T-helper 17 cell (primary cell): ENCODE results near the gene FHOD3. TPM values are rescaled to one million over a fixed set of nuclear protein-coding genes. Genes with fewer than 3 reads are reported as not detected.
"Not testable (repeated sequence)": the region's sequence is repeated elsewhere in the genome, so short reads cannot be mapped to it uniquely, and the experiment has no call there.

Source experiments
- ATAC-seq: fragments of 150-1000 bp; cut with Tn5 transposase; 2 replicates; pipeline ENCODE4 v1.10.0; 2021; ENCODE audit warnings: mild to moderate bottlenecking, moderate library complexity
- DNase-seq, 3 donors: peaks; one replicate each; pipeline versions ENCODE4 v3.0.0 to v3.0.0-alpha.2; 2020 to 2021
- H3K9me3 ChIP-seq: one replicate; pipeline ENCODE4 v1.7.0; 2013; ENCODE audit warnings: low read length, mild to moderate bottlenecking; ENCODE audit not compliant: control insufficient read depth, poor library complexity, severe bottlenecking
- H3K27ac Mint-ChIP-seq: one replicate; pipeline ENCODE4 v1.8.0; 2022; ENCODE audit warnings: mild to moderate bottlenecking, moderate library complexity, mixed read lengths
- H3K27me3 Mint-ChIP-seq: one replicate; pipeline ENCODE4 v1.8.0; 2022; ENCODE audit warnings: mixed read lengths
- H3K36me3 Mint-ChIP-seq: one replicate; pipeline ENCODE4 v1.8.0; 2022; ENCODE audit warnings: low read depth, mixed read lengths
- H3K4me1 Mint-ChIP-seq: one replicate; pipeline ENCODE4 v1.8.0; 2022; ENCODE audit warnings: mild to moderate bottlenecking, mixed read lengths
- H3K4me3 Mint-ChIP-seq: one replicate; pipeline ENCODE4 v1.8.0; 2022; ENCODE audit warnings: mild to moderate bottlenecking, moderate library complexity, mixed read lengths
- total RNA-seq, 4 donors: library from RNA in 2 of 4; stranded (reverse) in 2 of 4; gene quantifications; one replicate each; pipeline ENCODE4 v1.2.3 and lab custom pipeline; 2022 to 2026

Gene FHOD3
- total RNA-seq, 2 donors from 2014 or later, result not detected

- Mint-ChIP-seq H3K27ac (no peak overlapping the region), H3K4me1 (peaks cover 2% of the 10 kb centered on the region), H3K36me3 (no peaks in the 10 kb centered on the region), H3K4me3 (no peak overlapping the region), H3K27me3 (peaks cover 22% of the 10 kb centered on the region)
- no peaks in the 10 kb centered on the region for H3K9me3 ChIP-seq
- no peak for ATAC-seq
- DNase-seq, result no peak
These were observed 158.4 kb downstream of the FHOD3 start for GRCh38 chr18:36455931-36456330.

GRCh38 chr18:36456622-36457021 is 159.1 kb downstream of the FHOD3 start:
- Mint-ChIP-seq H3K27me3 (peaks cover 22% of the 10 kb centered on the region), H3K27ac (no peak overlapping the region), H3K4me3 (no peak overlapping the region), H3K4me1 (peaks cover 2% of the 10 kb centered on the region), H3K36me3 (no peaks in the 10 kb centered on the region)
- ATAC-seq (no peak), DNase-seq (no peak)
- H3K9me3 ChIP-seq, result no peaks in the 10 kb centered on the region

GRCh38 chr18:36457683-36458082 is 160.2 kb downstream of the FHOD3 start:
- no peak for DNase-seq
- Mint-ChIP-seq H3K27me3 (peaks cover 15% of the 10 kb centered on the region), H3K36me3 (no peaks in the 10 kb centered on the region), H3K4me3 (no peak overlapping the region), H3K4me1 (peaks cover 2% of the 10 kb centered on the region), H3K27ac (no peak overlapping the region)
- no peak for ATAC-seq
- H3K9me3 ChIP-seq, result no peaks in the 10 kb centered on the region

- H3K9me3 ChIP-seq, result no peaks in the 10 kb centered on the region
- no peak overlapping the region for H3K27ac Mint-ChIP-seq
- DNase-seq (no peak), ATAC-seq (no peak)
- no peaks in the 10 kb centered on the region for H3K36me3 Mint-ChIP-seq
- H3K4me1 Mint-ChIP-seq, result peaks cover 2% of the 10 kb centered on the region
- peaks cover 15% of the 10 kb centered on the region for H3K27me3 Mint-ChIP-seq
- no peak overlapping the region for H3K4me3 Mint-ChIP-seq
These were observed 160.8 kb downstream of the FHOD3 start for GRCh38 chr18:36458306-36458705.

- no peak for DNase-seq
- H3K36me3 Mint-ChIP-seq, result no peaks in the 10 kb centered on the region
- ATAC-seq, result no peak
- H3K9me3 ChIP-seq, result no peaks in the 10 kb centered on the region
- no peak overlapping the region for H3K27ac Mint-ChIP-seq
- peaks cover 15% of the 10 kb centered on the region for H3K27me3 Mint-ChIP-seq
- H3K4me3 Mint-ChIP-seq, result no peak overlapping the region
- peaks cover 2% of the 10 kb centered on the region for H3K4me1 Mint-ChIP-seq
These were observed 161.7 kb downstream of the FHOD3 start for GRCh38 chr18:36459203-36459602.

- H3K36me3 Mint-ChIP-seq, result no peaks in the 10 kb centered on the region
- H3K4me1 Mint-ChIP-seq, result peaks cover 2% of the 10 kb centered on the region
- no peak overlapping the region for H3K4me3 Mint-ChIP-seq
- H3K27ac Mint-ChIP-seq, result no peak overlapping the region
- ATAC-seq (no peak), DNase-seq (no peak)
- H3K27me3 Mint-ChIP-seq, result peaks cover 11% of the 10 kb centered on the region
- H3K9me3 ChIP-seq, result no peaks in the 10 kb centered on the region
These were observed 162.3 kb downstream of the FHOD3 start for GRCh38 chr18:36459786-36460185.

GRCh38 chr18:36460324-36460850 is 162.9 kb downstream of the FHOD3 start:
- DNase-seq (no peak), ATAC-seq (no peak)
- H3K27me3 Mint-ChIP-seq, result peaks cover 7% of the 10 kb centered on the region
- H3K4me3 Mint-ChIP-seq, result no peak overlapping the region
- H3K9me3 ChIP-seq, result no peaks in the 10 kb centered on the region
- no peak overlapping the region for H3K27ac Mint-ChIP-seq
- peaks cover 2% of the 10 kb centered on the region for H3K4me1 Mint-ChIP-seq
- H3K36me3 Mint-ChIP-seq, result no peaks in the 10 kb centered on the region

- ATAC-seq (no peak), DNase-seq (no peak)
- Mint-ChIP-seq H3K27ac (no peak overlapping the region), H3K4me3 (no peak overlapping the region), H3K36me3 (no peaks in the 10 kb centered on the region), H3K27me3 (peaks cover 7% of the 10 kb centered on the region), H3K4me1 (peaks cover 2% of the 10 kb centered on the region)
- no peaks in the 10 kb centered on the region for H3K9me3 ChIP-seq
These were observed 163.3 kb downstream of the FHOD3 start for GRCh38 chr18:36460854-36461253.

GRCh38 chr18:36461551-36461987 is 164.1 kb downstream of the FHOD3 start:
- H3K27ac Mint-ChIP-seq, result no peak overlapping the region
- DNase-seq (no peak), ATAC-seq (no peak)
- H3K27me3 Mint-ChIP-seq, result peaks cover 7% of the 10 kb centered on the region
- no peak overlapping the region for H3K4me3 Mint-ChIP-seq
- H3K9me3 ChIP-seq, result no peaks in the 10 kb centered on the region
- no peaks in the 10 kb centered on the region for H3K36me3 Mint-ChIP-seq
- peaks cover 2% of the 10 kb centered on the region for H3K4me1 Mint-ChIP-seq

GRCh38 chr18:36463516-36463915 is 166.0 kb downstream of the FHOD3 start:
- ATAC-seq, DNase-seq, H3K27me3 Mint-ChIP-seq, H3K27ac Mint-ChIP-seq, H3K4me1 Mint-ChIP-seq, H3K36me3 Mint-ChIP-seq, H3K9me3 ChIP-seq: not testable (repeated sequence)
- peak overlapping the region; percentile 71 for H3K4me3 Mint-ChIP-seq

GRCh38 chr18:36464126-36464651 is 166.7 kb downstream of the FHOD3 start:
- no peaks in the 10 kb centered on the region for H3K36me3 Mint-ChIP-seq
- no peak for DNase-seq

GRCh38 chr18:36465276-36465675 is 167.8 kb downstream of the FHOD3 start:
- Mint-ChIP-seq H3K4me1 (peaks cover 3% of the 10 kb centered on the region), H3K27me3 (peaks cover 11% of the 10 kb centered on the region), H3K36me3 (no peaks in the 10 kb centered on the region), H3K4me3 (no peak overlapping the region), H3K27ac (no peak overlapping the region)
- DNase-seq (no peak), ATAC-seq (no peak)
- H3K9me3 ChIP-seq, result no peaks in the 10 kb centered on the region

More at GRCh38 chr18:36464126-36464651, 166.7 kb downstream of the FHOD3 start:
- ATAC-seq, result no peak
- H3K9me3 ChIP-seq, result no peaks in the 10 kb centered on the region
- Mint-ChIP-seq H3K4me3 (no peak overlapping the region), H3K27me3 (peaks cover 11% of the 10 kb centered on the region), H3K4me1 (peaks cover 3% of the 10 kb centered on the region), H3K27ac (no peak overlapping the region)

- H3K9me3 ChIP-seq, result no peaks in the 10 kb centered on the region
- peaks cover 11% of the 10 kb centered on the region for H3K27me3 Mint-ChIP-seq
- H3K4me1 Mint-ChIP-seq, result peaks cover 3% of the 10 kb centered on the region
- H3K4me3 Mint-ChIP-seq, result no peak overlapping the region
- DNase-seq, result no peak
- H3K36me3 Mint-ChIP-seq, result no peaks in the 10 kb centered on the region
- no peak overlapping the region for H3K27ac Mint-ChIP-seq
- no peak for ATAC-seq
These were observed 168.5 kb downstream of the FHOD3 start for GRCh38 chr18:36465970-36466369.

- H3K4me1 Mint-ChIP-seq, result peaks cover 3% of the 10 kb centered on the region
- no peak for ATAC-seq
These were observed 170.1 kb downstream of the FHOD3 start for GRCh38 chr18:36467614-36468013.

More at GRCh38 chr18:36467614-36468013, 170.1 kb downstream of the FHOD3 start:
- Mint-ChIP-seq H3K27me3 (peaks cover 11% of the 10 kb centered on the region), H3K4me3 (no peak overlapping the region), H3K27ac (no peak overlapping the region), H3K36me3 (no peaks in the 10 kb centered on the region)
- no peak for DNase-seq
- H3K9me3 ChIP-seq, result no peaks in the 10 kb centered on the region
